Natural killer cell (primary cell): ENCODE measurements around the gene PRSS22. TPM values are rescaled to one million over a fixed set of nuclear protein-coding genes. Genes with fewer than 3 reads are reported as not detected.

Source experiments
- ATAC-seq, 3 donors: fragments of 150-1000 bp in 2 of 3; fragments of 200-7000 bp in 1 of 3; cut with Tn5 transposase; 1 replicate in 1 of 3; 2 replicates in 2 of 3; pipeline ENCODE4 v1.10.0; 2021; ENCODE audit warnings: mild to moderate bottlenecking in 2 of 3, moderate library complexity in 2 of 3
- DNase-seq, 2 donors: peaks; one replicate each; pipeline versions ENCODE4 v3.0.0 to v3.0.0-alpha.2; 2013 to 2021; ENCODE audit warnings: mixed read lengths in 1 of 2
- H3K27ac ChIP-seq: one replicate; pipeline ENCODE4 v1.5.1; 2013; ENCODE audit warnings: mild to moderate bottlenecking, low read length
- H3K27me3 ChIP-seq: one replicate; pipeline ENCODE4 v1.6.1; 2013; ENCODE audit warnings: low read length; ENCODE audit not compliant: control insufficient read depth, insufficient read depth
- H3K36me3 ChIP-seq: one replicate; pipeline ENCODE4 v1.6.1; 2013; ENCODE audit warnings: low read length; ENCODE audit not compliant: control insufficient read depth, insufficient read depth
- H3K4me1 ChIP-seq: one replicate; pipeline ENCODE4 v1.6.1; 2013; ENCODE audit warnings: low read length; ENCODE audit not compliant: control insufficient read depth, insufficient read depth
- H3K4me3 ChIP-seq: one replicate; pipeline ENCODE4 v1.5.1; 2013; ENCODE audit warnings: low read length
- H3K9me3 ChIP-seq: one replicate; pipeline ENCODE4 v1.6.1; 2013; ENCODE audit warnings: low read length; ENCODE audit not compliant: control insufficient read depth, insufficient read depth
- H3K27ac Mint-ChIP-seq, 2 donors: one replicate each; pipeline ENCODE4 v1.8.0; 2022; ENCODE audit warnings: mild to moderate bottlenecking in 2 of 2, mixed read lengths in 2 of 2, moderate library complexity in 1 of 2
- H3K27me3 Mint-ChIP-seq, 2 donors: one replicate each; pipeline ENCODE4 v1.8.0; 2022; ENCODE audit warnings: low read depth in 2 of 2, mixed read lengths in 2 of 2
- H3K36me3 Mint-ChIP-seq: one replicate; pipeline ENCODE4 v1.8.0; 2022; ENCODE audit warnings: mixed read lengths
- H3K4me1 Mint-ChIP-seq, 2 donors: one replicate each; pipeline ENCODE4 v1.8.0; 2022; ENCODE audit warnings: mixed read lengths in 2 of 2
- H3K4me3 Mint-ChIP-seq: one replicate; pipeline ENCODE4 v1.8.0; 2022; ENCODE audit warnings: mild to moderate bottlenecking, moderate library complexity, mixed read lengths
- H3K9me3 Mint-ChIP-seq, 2 donors: one replicate each; pipeline ENCODE4 v1.8.0; 2022; ENCODE audit warnings: mixed read lengths in 2 of 2
- WGBS: methylation state at CpG from one replicate; pipeline ENCODE4 v1.1.7; 2013; ENCODE audit warnings: missing lambda C conversion rate; ENCODE audit not compliant: insufficient coverage; 5-methylcytosine and 5-hydroxymethylcytosine counted together
- intact Hi-C: fragments of 100-400 bp; cut with micrococcal nuclease; formaldehyde crosslinking; loops from one replicate; pipeline ENCODE4 v1.14.2; 2022
- total RNA-seq, 4 donors: library from RNA; stranded (reverse); fragments of 120-200 nt in 1 of 4; gene quantifications; one replicate each; pipeline versions ENCODE4 v1.2.3 to v1.2.4, GENCODE V29; 2013 to 2022
- TF ChIP-seq, protein P1 (sequence below): fragments of 200-600 bp; IDR thresholded peaks from one replicate; pipeline ENCODE4 v1.8.0; 2022; ENCODE audit warnings: antibody characterized with exemption

Gene PRSS22
- total RNA-seq, 3 donors from 2014 or later (not counting 1 experiment from before 2014, with no cell fraction given), result 1.5 to 7.7 (median 3.3) TPM

- no peaks in the 10 kb centered on the region for H3K9me3 Mint-ChIP-seq
- intact Hi-C loops, result loop anchor here (5.0 kb wide), 1 partner anchor 47 kb away; the partner anchor contains the start of gene FLYWCH1
- H3K4me3 Mint-ChIP-seq, result no peak overlapping the region
- TF ChIP-seq, protein P1, sequence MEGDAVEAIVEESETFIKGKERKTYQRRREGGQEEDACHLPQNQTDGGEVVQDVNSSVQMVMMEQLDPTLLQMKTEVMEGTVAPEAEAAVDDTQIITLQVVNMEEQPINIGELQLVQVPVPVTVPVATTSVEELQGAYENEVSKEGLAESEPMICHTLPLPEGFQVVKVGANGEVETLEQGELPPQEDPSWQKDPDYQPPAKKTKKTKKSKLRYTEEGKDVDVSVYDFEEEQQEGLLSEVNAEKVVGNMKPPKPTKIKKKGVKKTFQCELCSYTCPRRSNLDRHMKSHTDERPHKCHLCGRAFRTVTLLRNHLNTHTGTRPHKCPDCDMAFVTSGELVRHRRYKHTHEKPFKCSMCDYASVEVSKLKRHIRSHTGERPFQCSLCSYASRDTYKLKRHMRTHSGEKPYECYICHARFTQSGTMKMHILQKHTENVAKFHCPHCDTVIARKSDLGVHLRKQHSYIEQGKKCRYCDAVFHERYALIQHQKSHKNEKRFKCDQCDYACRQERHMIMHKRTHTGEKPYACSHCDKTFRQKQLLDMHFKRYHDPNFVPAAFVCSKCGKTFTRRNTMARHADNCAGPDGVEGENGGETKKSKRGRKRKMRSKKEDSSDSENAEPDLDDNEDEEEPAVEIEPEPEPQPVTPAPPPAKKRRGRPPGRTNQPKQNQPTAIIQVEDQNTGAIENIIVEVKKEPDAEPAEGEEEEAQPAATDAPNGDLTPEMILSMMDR, result no peak
- no peaks in the 10 kb centered on the region for H3K36me3 Mint-ChIP-seq
- H3K27me3 ChIP-seq, result no peaks in the 10 kb centered on the region
- H3K36me3 ChIP-seq, result no peaks in the 10 kb centered on the region
- no peak overlapping the region for H3K4me3 ChIP-seq
- H3K9me3 ChIP-seq, result no peaks in the 10 kb centered on the region
- H3K4me1 Mint-ChIP-seq, result peaks cover 9 to 12% of the 10 kb centered on the region in 2 donors
- peaks cover 0 to 5% of the 10 kb centered on the region in 2 donors for H3K27me3 Mint-ChIP-seq
- ATAC-seq (no peak), DNase-seq (no peak)
- WGBS, result 93% methylated on average over 3 of the region's 4 CpGs
- H3K4me1 ChIP-seq, result peaks cover 14% of the 10 kb centered on the region
- H3K27ac ChIP-seq, result no peak overlapping the region
- H3K27ac Mint-ChIP-seq, result no peak overlapping the region
These were observed 7.7 kb upstream of the PRSS22 start for GRCh38 chr16:2865651-2866050.

DNA sequence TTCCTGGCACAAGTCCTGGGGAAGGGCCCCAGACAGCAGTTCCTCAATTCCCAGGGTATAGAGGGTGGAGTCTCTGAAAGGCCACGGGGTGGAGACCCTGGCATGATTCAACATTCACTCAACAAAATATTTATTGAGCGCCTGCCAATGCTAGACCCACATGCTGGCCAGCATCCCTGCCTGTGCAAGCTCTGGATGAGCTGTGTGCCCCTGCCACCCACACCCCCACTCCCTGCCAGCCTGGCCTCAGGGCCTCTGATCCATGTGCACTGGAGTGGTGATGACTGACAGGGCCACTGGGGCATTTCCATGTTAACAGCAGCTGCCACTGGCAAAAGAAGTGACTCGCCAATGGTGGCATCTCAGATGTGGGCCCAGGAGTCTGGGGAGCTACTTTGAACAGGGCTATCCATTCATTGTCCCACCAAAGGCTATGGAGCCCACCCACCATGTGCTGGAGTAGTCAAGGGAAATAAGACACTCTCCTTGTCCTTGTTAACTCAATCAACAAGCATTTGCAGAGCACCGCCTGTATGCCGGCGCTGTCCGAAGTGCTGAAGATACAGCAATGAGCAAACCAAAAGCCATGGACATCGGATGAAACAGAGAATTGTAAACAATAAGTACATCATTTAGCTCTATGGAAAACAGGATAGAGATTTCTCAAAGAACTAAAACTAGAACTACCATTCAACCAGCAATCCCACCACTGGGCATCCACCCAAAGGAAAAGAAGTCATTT lies 3.0 kb upstream of the PRSS22 start:
- peaks cover 3% of the 10 kb centered on the region for H3K27me3 ChIP-seq
- no peaks in the 10 kb centered on the region for H3K36me3 Mint-ChIP-seq
- H3K4me1 Mint-ChIP-seq, result peaks cover 6 to 15% of the 10 kb centered on the region in 2 donors
- no peak overlapping the region for H3K27ac ChIP-seq
- H3K27ac Mint-ChIP-seq, result no peak overlapping the region
- H3K9me3 Mint-ChIP-seq, result no peaks in the 10 kb centered on the region
- intact Hi-C loops, result no loop called here
- DNase-seq (no peak), ATAC-seq (no peak)
- WGBS, result 73% methylated on average over 8 of the region's 8 CpGs
- H3K4me3 Mint-ChIP-seq, result no peak overlapping the region
- peaks cover 0 to 19% of the 10 kb centered on the region in 2 donors for H3K27me3 Mint-ChIP-seq
- no peaks in the 10 kb centered on the region for H3K36me3 ChIP-seq
- H3K4me1 ChIP-seq, result peaks cover 31% of the 10 kb centered on the region
- TF ChIP-seq, protein P1, result no peak
- H3K9me3 ChIP-seq, result no peaks in the 10 kb centered on the region
- H3K4me3 ChIP-seq, result no peak overlapping the region

DNA sequence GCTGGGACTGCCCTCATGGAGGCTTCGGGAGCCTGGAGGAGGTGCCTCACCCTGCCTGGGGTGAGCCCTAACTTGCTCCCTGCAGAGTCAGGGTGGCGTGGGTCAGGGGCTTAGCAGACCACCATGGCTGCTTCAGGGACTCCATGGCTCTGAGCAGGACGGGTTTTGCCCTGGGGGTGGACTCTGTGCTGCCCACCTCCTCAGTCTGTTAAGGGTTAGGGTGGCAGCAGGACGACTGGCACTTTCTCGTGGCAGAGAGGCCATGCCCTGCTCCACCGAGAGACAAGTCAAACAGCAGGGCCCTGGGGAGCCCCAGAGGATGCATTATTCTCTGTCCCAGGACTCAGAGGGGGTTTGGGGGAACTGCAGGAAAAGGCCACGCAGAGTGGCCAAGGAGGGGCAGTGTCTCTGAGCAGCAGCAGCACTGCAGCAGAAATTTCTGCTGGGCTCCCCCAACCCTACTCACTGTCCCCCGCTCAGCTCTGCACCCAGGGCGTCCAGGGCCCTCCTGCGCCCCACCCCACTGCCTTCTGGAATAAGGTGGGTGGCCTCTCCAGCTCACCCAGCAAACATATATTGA lies 1.8 kb upstream of the PRSS22 start:
- H3K27me3 ChIP-seq, result peaks cover 3% of the 10 kb centered on the region
- ATAC-seq, result no peak
- no peaks in the 10 kb centered on the region for H3K9me3 ChIP-seq
- Mint-ChIP-seq H3K9me3 (peaks cover under 1% of the 10 kb centered on the region in 2 donors), H3K27me3 (peaks cover 0 to 19% of the 10 kb centered on the region in 2 donors), H3K36me3 (peaks cover 2% of the 10 kb centered on the region), H3K4me1 (peaks cover 6 to 15% of the 10 kb centered on the region in 2 donors), H3K4me3 (no peak overlapping the region), H3K27ac (no peak overlapping the region)
- no peaks in the 10 kb centered on the region for H3K36me3 ChIP-seq
- TF ChIP-seq, protein P1, result no peak
- no peak overlapping the region for H3K4me3 ChIP-seq
- WGBS, result 81% methylated on average over 10 of the region's 10 CpGs
- peaks cover 31% of the 10 kb centered on the region for H3K4me1 ChIP-seq
- no peak for DNase-seq
- no peak overlapping the region for H3K27ac ChIP-seq
- intact Hi-C loops, result no loop called here
